ENCODE measurements around the gene DRD4.

The DRD4 gene

DNA sequence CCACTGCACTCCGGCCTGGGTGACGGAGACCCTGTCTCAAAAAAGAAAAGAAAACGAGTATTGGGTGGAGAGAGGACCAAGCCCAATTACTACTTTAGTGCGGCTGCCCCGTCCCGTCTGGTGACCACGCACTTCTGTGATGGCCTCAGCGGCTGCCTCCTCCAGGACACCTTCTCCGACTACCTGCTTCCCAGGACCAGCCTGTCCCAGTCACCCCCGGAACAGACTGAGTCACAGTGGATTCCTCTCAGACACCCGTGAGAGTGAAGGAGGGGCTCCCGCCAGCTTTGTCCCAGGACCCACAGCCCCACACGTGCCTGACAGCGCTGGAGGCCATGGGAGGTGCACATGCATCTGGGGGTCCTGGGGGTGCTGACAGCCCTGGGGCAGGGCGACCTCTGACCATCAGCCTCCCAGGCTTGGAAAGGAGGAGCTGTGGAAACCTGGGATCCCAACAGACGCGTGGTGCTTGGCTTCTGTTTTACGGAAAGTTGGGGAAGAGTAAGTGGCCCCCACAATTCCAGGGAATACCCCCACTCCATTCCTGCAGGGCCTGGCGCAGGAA is 4.8 kb downstream of the DRD4 start:
- no peaks in the 10 kb centered on the region for H4K20me1 ChIP-seq (ENCODE audit: insufficient read depth, low read length)
- H3K27ac ChIP-seq (ENCODE audit: low read length) = no peak overlapping the region
- H3F3A ChIP-seq (ENCODE audit: insufficient read depth, low read length) = peaks cover 13% of the 10 kb centered on the region
- no peaks in the 10 kb centered on the region for H3K9me3 ChIP-seq (replicated peaks; ENCODE audit: insufficient read depth, low read length)
- H3K79me2 ChIP-seq (ENCODE audit: low read length) = no peaks in the 10 kb centered on the region
- DNase-seq = no peak
- peaks cover 18% of the 10 kb centered on the region for H3K4me1 ChIP-seq (ENCODE audit: low read length)
- H3K27me3 ChIP-seq (replicated peaks; ENCODE audit: insufficient read depth, low read length) = no peaks in the 10 kb centered on the region
- no peak overlapping the region for H3K9ac ChIP-seq (ENCODE audit: low read length)
- H3K4me2 ChIP-seq (ENCODE audit: low read depth, low read length) = no peak overlapping the region
- H3K4me3 ChIP-seq (ENCODE audit: low read length) = no peak overlapping the region
- no peak overlapping the region for H2AFZ ChIP-seq (ENCODE audit: low read length)
- H3K9me2 ChIP-seq (replicated peaks; ENCODE audit: insufficient read depth, low read length) = no peaks in the 10 kb centered on the region
- no peaks in the 10 kb centered on the region for H3K36me3 ChIP-seq (replicated peaks; ENCODE audit: insufficient read depth, low read length)
- TF ChIP-seq CTCF (IDR thresholded peaks at IDR 0.05; ENCODE audit: low read length) = no peak
- TF ChIP-seq EZH2 (optimal IDR thresholded peaks at IDR 0.05; ENCODE audit: low read depth, low read length) = no peak
- no peak for TF ChIP-seq EZH2phosphoT487 (IDR thresholded peaks at IDR 0.05; ENCODE audit: low read length)

DNA sequence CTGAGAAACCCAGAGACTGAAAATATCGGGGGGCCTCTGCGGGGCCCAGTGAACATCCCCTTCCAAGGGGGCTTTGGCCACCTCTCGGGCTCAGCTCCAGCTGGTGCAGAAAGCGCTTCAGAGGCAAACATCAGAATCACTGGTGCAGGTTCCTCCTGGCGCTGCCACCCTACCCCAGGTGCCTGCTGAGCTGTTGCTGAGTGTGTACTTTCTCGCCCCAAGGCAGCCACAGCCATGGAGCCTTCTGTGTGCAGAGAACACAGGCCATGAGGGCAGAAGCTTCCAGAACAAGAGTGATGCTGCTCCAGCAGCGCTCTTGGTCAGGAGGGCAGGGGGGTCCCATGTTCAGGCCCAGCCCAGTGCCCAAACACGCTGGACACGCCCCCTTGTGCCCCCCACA is 6.3 kb downstream of the DRD4 start:
- Histone ChIP-seq H3K27ac (ENCODE audit: low read length) (peak overlapping the region; percentile 53), H3K4me1 (ENCODE audit: low read length) (peaks cover 18% of the 10 kb centered on the region), H3K4me2 (ENCODE audit: low read depth, low read length) (no peak overlapping the region), H3F3A (ENCODE audit: insufficient read depth, low read length) (peaks cover 13% of the 10 kb centered on the region), H2AFZ (ENCODE audit: low read length) (no peak overlapping the region), H3K36me3 (replicated peaks; ENCODE audit: insufficient read depth, low read length) (no peaks in the 10 kb centered on the region), H3K9ac (ENCODE audit: low read length) (no peak overlapping the region), H3K27me3 (replicated peaks; ENCODE audit: insufficient read depth, low read length) (no peaks in the 10 kb centered on the region), H3K9me3 (replicated peaks; ENCODE audit: insufficient read depth, low read length) (no peaks in the 10 kb centered on the region), H4K20me1 (ENCODE audit: insufficient read depth, low read length) (no peaks in the 10 kb centered on the region), H3K4me3 (ENCODE audit: low read length) (no peak overlapping the region), H3K9me2 (replicated peaks; ENCODE audit: insufficient read depth, low read length) (no peaks in the 10 kb centered on the region), H3K79me2 (ENCODE audit: low read length) (no peaks in the 10 kb centered on the region)
- TF ChIP-seq EZH2 (optimal IDR thresholded peaks at IDR 0.05; ENCODE audit: low read depth, low read length) (no peak), CTCF (IDR thresholded peaks at IDR 0.05; ENCODE audit: low read length) (no peak)
- DNase-seq = peak; percentile 61

GRCh38 chr11:643849-644738 is 7.0 kb downstream of the DRD4 start:
- no peak for DNase-seq

More at GRCh38 chr11:643849-644738, 7.0 kb downstream of the DRD4 start:
- TF ChIP-seq CTCF (IDR thresholded peaks at IDR 0.05; ENCODE audit: low read length) = no peak
- Histone ChIP-seq H4K20me1 (ENCODE audit: insufficient read depth, low read length) (no peaks in the 10 kb centered on the region), H3K27ac (ENCODE audit: low read length) (peak overlapping the region; percentile 53), H3K9ac (ENCODE audit: low read length) (no peak overlapping the region), H3K4me2 (ENCODE audit: low read depth, low read length) (no peak overlapping the region), H3K9me2 (replicated peaks; ENCODE audit: insufficient read depth, low read length) (no peaks in the 10 kb centered on the region), H3K27me3 (replicated peaks; ENCODE audit: insufficient read depth, low read length) (no peaks in the 10 kb centered on the region), H3K4me1 (ENCODE audit: low read length) (peaks cover 18% of the 10 kb centered on the region), H3K9me3 (replicated peaks; ENCODE audit: insufficient read depth, low read length) (no peaks in the 10 kb centered on the region), H3F3A (ENCODE audit: insufficient read depth, low read length) (peaks cover 13% of the 10 kb centered on the region), H2AFZ (ENCODE audit: low read length) (no peak overlapping the region), H3K36me3 (replicated peaks; ENCODE audit: insufficient read depth, low read length) (no peaks in the 10 kb centered on the region), H3K4me3 (ENCODE audit: low read length) (no peak overlapping the region), H3K79me2 (ENCODE audit: low read length) (no peaks in the 10 kb centered on the region)

Data from MM.1S (cell line).